Thyroid gland (tissue), 4 donors: ENCODE data around the gene CDK19. TPM values are rescaled to one million over a fixed set of nuclear protein-coding genes. Genes with fewer than 3 reads are reported as not detected.

Experiments used
- DNase-seq, 2 donors: peaks; one replicate each; pipeline ENCODE4 v3.0.0-alpha.2; 2019
- H3K27ac ChIP-seq, 3 donors: fragments of 200-600 bp; sonication (generic); 1 replicate in 2 of 3; 2 replicates in 1 of 3; pipeline ENCODE4 v1.5.1; 2016 to 2019; ENCODE audit warnings: mild to moderate bottlenecking in 1 of 3, moderate library complexity in 1 of 3
- H3K27me3 ChIP-seq: fragments of 200-600 bp; sonication (generic); one replicate; pipeline ENCODE4 v1.5.1; 2019
- H3K36me3 ChIP-seq, 2 donors: fragments of 200-600 bp; sonication (generic); one replicate each; pipeline ENCODE4 v1.5.1; 2016 to 2019
- H3K4me1 ChIP-seq, 2 donors: fragments of 200-600 bp; sonication (generic); one replicate each; pipeline ENCODE4 v1.5.1; 2017 to 2019
- H3K4me3 ChIP-seq, 3 donors: fragments of 200-600 bp; sonication (generic); replicated peaks in 1 of 3; 1 replicate in 2 of 3; 2 replicates in 1 of 3; pipeline ENCODE4 v1.5.1; 2016; ENCODE audit warnings: mild to moderate bottlenecking in 1 of 3
- H3K9me3 ChIP-seq: fragments of 200-600 bp; sonication (generic); one replicate; pipeline ENCODE4 v1.5.1; 2017
- CTCF ChIP-seq, 6 experiments: fragments of 200-600 bp in 3 of 6; fragments of 450-650 bp in 3 of 6; sonication (generic) in 3 of 6; IDR thresholded peaks; one replicate each; pipeline ENCODE4 v1.5.1; 2016 to 2019; ENCODE audit warnings: antibody characterized with exemption in 6 of 6, mild to moderate bottlenecking in 2 of 6, inconsistent platforms in 1 of 6, moderate library complexity in 1 of 6
- POLR2A ChIP-seq, 2 donors: fragments of 450-650 bp; IDR thresholded peaks; one replicate each; pipeline ENCODE4 v1.6.1; 2017; ENCODE audit warnings: antibody characterized with exemption in 2 of 2, mild to moderate bottlenecking in 2 of 2, moderate library complexity in 1 of 2
- WGBS, 2 donors: methylation state at CpG; one replicate each; pipeline ENCODE4 v1.1.5; 2017; 5-methylcytosine and 5-hydroxymethylcytosine counted together
- intact Hi-C: fragments of 100-400 bp; cut with DNase I; formaldehyde crosslinking; loops from one replicate; pipeline ENCODE4 v1.15.1; 2023
- total RNA-seq, 4 donors: library from RNA; depleted of rRNA; stranded (reverse); fragments of >200 nt; gene quantifications; one replicate each; pipeline ENCODE4 v1.2.3, GENCODE V29; 2016

The CDK19 gene
- total RNA-seq, 4 donors from 2014 or later: 12.6 to 17.9 (median 13.3) TPM

GRCh38 chr6:110665600-110665999, 149.7 kb downstream of the CDK19 start:
- no peaks in the 10 kb centered on the region for H3K36me3 ChIP-seq
- H3K4me3 ChIP-seq: no peak overlapping the region
- no peak for DNase-seq
- no peaks in the 10 kb centered on the region for H3K27me3 ChIP-seq
- TF ChIP-seq CTCF (IDR thresholded peaks at IDR 0.05) (no peak), POLR2A (IDR thresholded peaks at IDR 0.05) (no peak)
- intact Hi-C loops: no loop called here
- no peaks in the 10 kb centered on the region for H3K4me1 ChIP-seq
- no peaks in the 10 kb centered on the region for H3K9me3 ChIP-seq
- H3K27ac ChIP-seq: no peak overlapping the region
- 96% methylated on average over 7 of the region's 7 CpGs for WGBS, 2 donors

GRCh38 chr6:110664933-110665332, 150.3 kb downstream of the CDK19 start:
- H3K4me1 ChIP-seq: no peaks in the 10 kb centered on the region
- H3K27me3 ChIP-seq: no peaks in the 10 kb centered on the region
- no peak for TF ChIP-seq CTCF (IDR thresholded peaks at IDR 0.05)
- no peak for TF ChIP-seq POLR2A (IDR thresholded peaks at IDR 0.05)
- H3K36me3 ChIP-seq: no peaks in the 10 kb centered on the region
- DNase-seq: no peak
- WGBS, 2 donors: 85 to 91% methylated on average over 1 of the region's 1 CpG
- intact Hi-C loops: no loop called here
- H3K27ac ChIP-seq: no peak overlapping the region
- no peaks in the 10 kb centered on the region for H3K9me3 ChIP-seq
- H3K4me3 ChIP-seq: no peak overlapping the region

- H3K4me3 ChIP-seq: no peak overlapping the region
- no peaks in the 10 kb centered on the region for H3K9me3 ChIP-seq
- H3K4me1 ChIP-seq: no peaks in the 10 kb centered on the region
- intact Hi-C loops: no loop called here
- TF ChIP-seq CTCF (IDR thresholded peaks at IDR 0.05): no peak
- no peak for DNase-seq
- 75 to 90% methylated on average over 1 of the region's 1 CpG for WGBS, 2 donors
- no peaks in the 10 kb centered on the region for H3K27me3 ChIP-seq
- no peaks in the 10 kb centered on the region for H3K36me3 ChIP-seq
- H3K27ac ChIP-seq: no peak overlapping the region
These were observed 152.6 kb downstream of the CDK19 start for GRCh38 chr6:110662490-110663211.

- Histone ChIP-seq H3K27me3 (no peaks in the 10 kb centered on the region), H3K27ac (no peak overlapping the region), H3K9me3 (no peaks in the 10 kb centered on the region), H3K4me3 (no peak overlapping the region), H3K36me3 (no peaks in the 10 kb centered on the region), H3K4me1 (no peaks in the 10 kb centered on the region)
- intact Hi-C loops: no loop called here
- DNase-seq: no peak
- WGBS, 2 donors: 93 to 99% methylated on average over 2 of the region's 2 CpGs
- TF ChIP-seq CTCF (IDR thresholded peaks at IDR 0.05) (no peak), POLR2A (IDR thresholded peaks at IDR 0.05) (no peak)
These were observed 153.9 kb downstream of the CDK19 start for GRCh38 chr6:110661414-110661813.

- H3K4me3 ChIP-seq: no peak overlapping the region
- TF ChIP-seq POLR2A (IDR thresholded peaks at IDR 0.05) (no peak), CTCF (IDR thresholded peaks at IDR 0.05) (no peak)
- H3K27ac ChIP-seq: no peak overlapping the region
- H3K4me1 ChIP-seq: no peaks in the 10 kb centered on the region
- H3K36me3 ChIP-seq: no peaks in the 10 kb centered on the region
- H3K27me3 ChIP-seq: no peaks in the 10 kb centered on the region
- intact Hi-C loops: no loop called here
- no peak for DNase-seq
- no peaks in the 10 kb centered on the region for H3K9me3 ChIP-seq
- whole genome bisulfite sequencing, 2 donors: 95 to 100% methylated on average over 8 to 9 of the region's 9 CpGs
These were observed 155.1 kb downstream of the CDK19 start for GRCh38 chr6:110660066-110660655.
